ENCODE measurements around the gene LZTS2.

Gene LZTS2

GRCh38 chr10:101000915-101001658 lies 1.5 kb downstream of the LZTS2 start:
- H3K4me3 ChIP-seq (ENCODE audit: low read depth, low read length) = peak overlapping the region; percentile 91
- TF ChIP-seq, protein P1, sequence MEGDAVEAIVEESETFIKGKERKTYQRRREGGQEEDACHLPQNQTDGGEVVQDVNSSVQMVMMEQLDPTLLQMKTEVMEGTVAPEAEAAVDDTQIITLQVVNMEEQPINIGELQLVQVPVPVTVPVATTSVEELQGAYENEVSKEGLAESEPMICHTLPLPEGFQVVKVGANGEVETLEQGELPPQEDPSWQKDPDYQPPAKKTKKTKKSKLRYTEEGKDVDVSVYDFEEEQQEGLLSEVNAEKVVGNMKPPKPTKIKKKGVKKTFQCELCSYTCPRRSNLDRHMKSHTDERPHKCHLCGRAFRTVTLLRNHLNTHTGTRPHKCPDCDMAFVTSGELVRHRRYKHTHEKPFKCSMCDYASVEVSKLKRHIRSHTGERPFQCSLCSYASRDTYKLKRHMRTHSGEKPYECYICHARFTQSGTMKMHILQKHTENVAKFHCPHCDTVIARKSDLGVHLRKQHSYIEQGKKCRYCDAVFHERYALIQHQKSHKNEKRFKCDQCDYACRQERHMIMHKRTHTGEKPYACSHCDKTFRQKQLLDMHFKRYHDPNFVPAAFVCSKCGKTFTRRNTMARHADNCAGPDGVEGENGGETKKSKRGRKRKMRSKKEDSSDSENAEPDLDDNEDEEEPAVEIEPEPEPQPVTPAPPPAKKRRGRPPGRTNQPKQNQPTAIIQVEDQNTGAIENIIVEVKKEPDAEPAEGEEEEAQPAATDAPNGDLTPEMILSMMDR (IDR thresholded peaks at IDR 0.05; ENCODE audit: low read depth, low read length) = no peak

DNA sequence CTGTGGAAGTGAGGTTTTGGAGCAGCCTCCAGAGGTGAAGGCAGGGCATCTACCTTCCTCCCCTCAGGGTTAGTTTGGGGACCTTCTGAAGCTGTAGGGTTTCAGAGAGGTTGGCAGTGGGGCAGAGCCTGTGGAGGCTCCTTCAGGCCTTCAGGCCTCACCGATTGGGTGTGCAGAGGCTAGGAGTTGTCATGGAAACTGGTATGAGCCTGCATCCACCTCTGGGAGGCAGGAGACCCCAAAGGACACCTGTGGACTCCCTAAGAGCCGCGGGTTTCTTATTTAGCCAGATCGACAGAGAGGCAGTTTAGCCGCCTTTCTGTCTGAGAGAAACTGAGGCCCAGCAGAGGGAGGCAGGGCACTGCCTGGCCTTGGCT lies 2.0 kb downstream of the LZTS2 start:
- TF ChIP-seq, protein P1 (IDR thresholded peaks at IDR 0.05; ENCODE audit: low read depth, low read length) = no peak
- peak overlapping the region; percentile 91 for H3K4me3 ChIP-seq (ENCODE audit: low read depth, low read length)

- TF ChIP-seq, protein P1 (IDR thresholded peaks at IDR 0.05; ENCODE audit: low read depth, low read length) = no peak
- peak overlapping the region; percentile 91 for H3K4me3 ChIP-seq (ENCODE audit: low read depth, low read length)
Measured at GRCh38 chr10:101002456-101002855, 2.8 kb downstream of the LZTS2 start.

- TF ChIP-seq, protein P1 (IDR thresholded peaks at IDR 0.05; ENCODE audit: low read depth, low read length) = no peak
- no peak overlapping the region for H3K4me3 ChIP-seq (ENCODE audit: low read depth, low read length)
Measured at GRCh38 chr10:101003639-101004206, 4.1 kb downstream of the LZTS2 start.

DNA sequence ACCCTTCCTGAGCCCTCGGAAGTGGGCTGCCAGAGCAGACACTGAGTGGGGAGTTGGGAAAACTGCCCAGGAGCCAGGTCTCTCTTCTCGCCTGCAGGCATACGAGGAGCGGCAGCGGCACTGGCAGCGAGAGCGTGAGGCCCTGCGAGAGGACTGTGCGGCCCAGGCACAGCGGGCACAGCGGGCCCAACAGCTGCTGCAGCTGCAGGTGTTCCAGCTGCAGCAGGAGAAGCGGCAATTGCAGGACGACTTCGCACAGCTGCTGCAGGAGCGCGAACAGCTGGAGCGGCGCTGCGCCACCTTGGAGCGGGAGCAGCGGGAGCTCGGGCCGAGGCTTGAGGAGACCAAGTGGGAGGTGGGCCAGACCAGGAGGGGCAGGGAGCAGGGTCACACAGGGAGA lies 5.8 kb downstream of the LZTS2 start:
- no peak overlapping the region for H3K4me3 ChIP-seq (ENCODE audit: low read depth, low read length)
- TF ChIP-seq, protein P1 (IDR thresholded peaks at IDR 0.05; ENCODE audit: low read depth, low read length) = no peak

GRCh38 chr10:101005869-101006567 lies 6.4 kb downstream of the LZTS2 start:
- TF ChIP-seq, protein P1 (IDR thresholded peaks at IDR 0.05; ENCODE audit: low read depth, low read length) = no peak
- no peak overlapping the region for H3K4me3 ChIP-seq (ENCODE audit: low read depth, low read length)

DNA sequence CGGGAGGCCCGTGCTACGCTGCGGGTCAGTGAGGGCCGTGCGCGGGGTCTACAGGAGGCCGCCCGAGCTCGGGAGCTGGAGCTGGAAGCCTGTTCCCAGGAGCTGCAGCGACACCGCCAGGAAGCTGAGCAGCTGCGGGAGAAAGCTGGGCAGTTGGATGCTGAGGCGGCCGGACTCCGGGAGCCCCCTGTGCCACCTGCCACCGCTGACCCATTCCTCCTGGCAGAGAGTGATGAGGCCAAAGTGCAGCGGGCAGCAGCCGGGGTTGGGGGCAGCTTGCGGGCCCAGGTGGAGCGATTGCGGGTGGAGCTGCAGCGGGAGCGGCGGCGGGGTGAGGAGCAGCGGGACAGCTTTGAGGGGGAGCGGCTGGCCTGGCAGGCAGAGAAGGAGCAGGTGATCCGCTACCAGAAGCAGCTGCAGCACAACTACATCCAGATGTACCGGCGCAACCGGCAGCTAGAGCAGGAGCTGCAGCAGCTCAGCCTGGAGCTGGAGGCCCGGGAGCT lies 7.0 kb downstream of the LZTS2 start:
- TF ChIP-seq, protein P1 (IDR thresholded peaks at IDR 0.05; ENCODE audit: low read depth, low read length) = no peak
- no peak overlapping the region for H3K4me3 ChIP-seq (ENCODE audit: low read depth, low read length)
